ENCODE measurements around the gene CAVIN1.
"Not testable (repeated sequence)": the region's sequence is repeated elsewhere in the genome, so short reads cannot be mapped to it uniquely, and the experiment has no call there.

The CAVIN1 gene

GRCh38 chr17:42429726-42430447, 6.8 kb upstream of the CAVIN1 start:
- DNase-seq, result no peak

GRCh38 chr17:42428141-42428944, 5.3 kb upstream of the CAVIN1 start:
- peak; percentile 35 for DNase-seq

- no peak for DNase-seq
These were observed 2.0 kb upstream of the CAVIN1 start for GRCh38 chr17:42424991-42425610.

GRCh38 chr17:42423766-42424165, 710 bp upstream of the CAVIN1 start:
- no peak for DNase-seq

GRCh38 chr17:42422412-42422957, 571 bp downstream of the CAVIN1 start:
- no peak for DNase-seq

- DNase-seq, result no peak
These were observed 1.3 kb downstream of the CAVIN1 start for GRCh38 chr17:42421507-42422338.

- no peak for DNase-seq
These were observed 1.9 kb downstream of the CAVIN1 start for GRCh38 chr17:42421136-42421506.

GRCh38 chr17:42417981-42418380, 5.1 kb downstream of the CAVIN1 start:
- DNase-seq, result not testable (repeated sequence)

- no peak for DNase-seq
These were observed 8.2 kb downstream of the CAVIN1 start for GRCh38 chr17:42414704-42415409.

GRCh38 chr17:42413464-42414040, 9.5 kb downstream of the CAVIN1 start:
- DNase-seq, result no peak

- no peak for DNase-seq
These were observed 11.0 kb downstream of the CAVIN1 start for GRCh38 chr17:42411905-42412679.

- DNase-seq, result no peak
These were observed 11.7 kb downstream of the CAVIN1 start for GRCh38 chr17:42411361-42411760.

GRCh38 chr17:42410319-42410685, 12.8 kb downstream of the CAVIN1 start:
- no peak for DNase-seq

- peak; percentile 65 for DNase-seq
These were observed 13.3 kb downstream of the CAVIN1 start for GRCh38 chr17:42409523-42410318.

GRCh38 chr17:42408061-42408460, 15.0 kb downstream of the CAVIN1 start:
- DNase-seq, result no peak

- no peak for DNase-seq
These were observed 15.7 kb downstream of the CAVIN1 start for GRCh38 chr17:42407289-42407836.

- no peak for DNase-seq
These were observed 16.3 kb downstream of the CAVIN1 start for GRCh38 chr17:42406615-42407288.

- peak; percentile 79 for DNase-seq
These were observed 17.0 kb downstream of the CAVIN1 start for GRCh38 chr17:42405963-42406495.

GRCh38 chr17:42405076-42405475, 18.0 kb downstream of the CAVIN1 start:
- DNase-seq, result no peak

Data from 8988T (cell line).